Psoas muscle (tissue), 8 donors: Measurements from ENCODE around the gene SCML2. TPM values are rescaled to one million over a fixed set of nuclear protein-coding genes. Genes with fewer than 3 reads are reported as not detected.
"Not testable (repeated sequence)": the region's sequence is repeated elsewhere in the genome, so short reads cannot be mapped to it uniquely, and the experiment has no call there.

Experiments used
- ATAC-seq, 4 donors: fragments of 200-7000 bp; cut with Tn5 transposase; one replicate each; pipeline ENCODE4 v1.9.1; 2020; ENCODE audit warnings: moderate library complexity in 3 of 4, mild to moderate bottlenecking in 2 of 4
- DNase-seq, 2 donors: peaks; one replicate each; pipeline ENCODE4 v3.0.0-alpha.2; 2020
- H3K27ac ChIP-seq: fragments of 200-600 bp; one replicate; pipeline ENCODE4 v1.8.0; 2022
- H3K27me3 ChIP-seq, 3 donors: fragments of 200-600 bp in 1 of 3; one replicate each; pipeline versions ENCODE4 v1.6.1 to v1.8.0; 2013 to 2022; ENCODE audit warnings: low read length in 2 of 3, mild to moderate bottlenecking in 2 of 3, moderate library complexity in 1 of 3; ENCODE audit not compliant: insufficient read depth in 3 of 3
- H3K36me3 ChIP-seq, 2 donors: fragments of 200-600 bp in 1 of 2; one replicate each; pipeline versions ENCODE4 v1.6.1 to v1.8.0; 2013 to 2022; ENCODE audit warnings: low read depth in 1 of 2, mild to moderate bottlenecking in 1 of 2, moderate library complexity in 1 of 2; ENCODE audit not compliant: insufficient read depth in 1 of 2
- H3K4me1 ChIP-seq: fragments of 200-600 bp; one replicate; pipeline ENCODE4 v1.8.0; 2022
- H3K4me3 ChIP-seq: fragments of 200-600 bp; one replicate; pipeline ENCODE4 v1.8.0; 2022; ENCODE audit warnings: mild to moderate bottlenecking
- H3K9me3 ChIP-seq: fragments of 200-600 bp; one replicate; pipeline ENCODE4 v1.8.0; 2022
- CTCF ChIP-seq: fragments of 200-600 bp; IDR thresholded peaks from one replicate; pipeline ENCODE4 v1.8.0; 2022; ENCODE audit warnings: antibody characterized with exemption
- WGBS, 3 donors: extraction: QIAGEN DNeasy Blood & Tissue Kit; methylation state at CpG; one replicate each; pipeline versions ENCODE4 v1.1.6 to v1.1.7; 2013; 5-methylcytosine and 5-hydroxymethylcytosine counted together
- intact Hi-C, 2 donors: fragments of 100-400 bp; cut with DNase I; formaldehyde crosslinking; loops; one replicate each; pipeline versions ENCODE4 v1.11.0 to v1.14.2; 2022
- polyA plus RNA-seq, 3 donors: library from polyadenylated mRNA; stranded (reverse); fragments of 200-250 nt; gene quantifications; one replicate each; pipeline ENCODE4 v1.2.3, GENCODE V29; 2013
- total RNA-seq, 4 donors: library from RNA; stranded (reverse); fragmentation: NEBNext Ultra II Directional in 2 of 4; extraction: Animal tissue kit (Norgen Biotek cat#: 25700) in 2 of 4; gene quantifications; one replicate each; pipeline versions ENCODE4 v1.2.1 to v1.2.4, GENCODE V29; 2021 to 2023
- donor health status: healthy with polysubstance abuse.
- donor health status: DM: no; HTN: no; CAD: no; lungs with moderate emphysema.
- donor health status: Bipolar disorder and iron deficiency.
- donor health status: healthy.
- donor health status: DM: yes; HTN: yes; CAD: no.
- donor health status: DM: no; HTN: no; CAD: no.
- donor health status: DM: no; HTN: no; CAD: no.
- donor health status: DM: yes; HTN: yes; CAD: no.

Gene SCML2
- total and polyA plus RNA-seq, 7 donors, result 1.1 to 3.0 (median 1.6) TPM

DNA sequence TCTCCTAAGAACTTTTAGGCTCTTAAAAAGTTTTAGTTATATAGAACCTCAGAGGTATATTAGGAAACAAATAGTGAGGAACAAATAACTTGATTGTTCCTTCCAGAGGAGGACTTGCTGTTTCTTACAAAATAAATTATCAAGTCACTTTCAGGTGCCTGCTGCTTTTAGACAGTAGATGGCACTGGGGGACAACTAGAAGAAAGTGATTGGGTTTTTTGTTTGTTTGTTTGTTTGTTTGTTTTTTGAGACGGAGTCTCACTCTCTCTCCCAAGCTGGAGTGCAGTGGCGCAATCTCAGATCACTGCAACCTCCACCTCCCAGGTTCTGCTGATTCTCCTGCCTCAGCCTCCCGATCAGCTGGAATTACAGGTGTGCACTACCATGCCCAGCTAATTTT is 35.5 kb upstream of the SCML2 start:
- DNase-seq (no peak), ATAC-seq (no peak)
- no peak overlapping the region for H3K4me3 ChIP-seq
- no peaks in the 10 kb centered on the region for H3K27me3 ChIP-seq
- H3K36me3 ChIP-seq, result no peaks in the 10 kb centered on the region
- intact Hi-C loops, result loop anchor here (5.0 kb wide), 3 partner anchors 497 to 942 kb away; no protein-coding TSS in a partner anchor
- no peak overlapping the region for H3K27ac ChIP-seq
- H3K4me1 ChIP-seq, result no peaks in the 10 kb centered on the region
- TF ChIP-seq CTCF, result no peak
- no peaks in the 10 kb centered on the region for H3K9me3 ChIP-seq
- 65 to 92% (median 66%) methylated on average over 1 to 3 of the region's 3 CpGs for WGBS, 3 donors

DNA sequence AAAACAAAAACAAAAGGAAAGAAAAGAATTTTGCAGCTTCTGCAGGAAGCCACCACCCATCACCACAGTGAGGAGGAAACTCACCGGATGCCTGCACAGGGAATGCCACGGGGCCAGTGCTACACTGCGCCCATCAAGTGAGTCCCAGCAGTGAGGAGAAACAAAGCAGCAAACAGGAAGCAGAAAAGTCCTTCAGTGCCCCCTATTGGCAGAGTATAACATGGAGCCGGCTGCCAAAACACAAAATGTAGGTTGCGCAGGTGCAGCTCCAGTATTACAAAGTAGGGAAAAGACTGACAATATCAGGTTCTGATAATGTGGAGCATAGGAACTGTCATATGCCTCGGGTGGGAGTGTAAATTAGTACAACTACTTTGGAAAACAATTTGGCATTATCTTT is 23.3 kb upstream of the SCML2 start:
- intact Hi-C loops, result no loop called here
- Histone ChIP-seq H3K9me3 (no peaks in the 10 kb centered on the region), H3K36me3 (no peaks in the 10 kb centered on the region), H3K4me3 (no peak overlapping the region), H3K27me3 (no peaks in the 10 kb centered on the region), H3K4me1 (no peaks in the 10 kb centered on the region), H3K27ac (no peak overlapping the region)
- peak; percentile 21 for TF ChIP-seq CTCF
- no peak for ATAC-seq
- DNase-seq, result no peak
- 17 to 32% (median 23%) methylated on average over 6 of the region's 6 CpGs for WGBS, 3 donors

DNA sequence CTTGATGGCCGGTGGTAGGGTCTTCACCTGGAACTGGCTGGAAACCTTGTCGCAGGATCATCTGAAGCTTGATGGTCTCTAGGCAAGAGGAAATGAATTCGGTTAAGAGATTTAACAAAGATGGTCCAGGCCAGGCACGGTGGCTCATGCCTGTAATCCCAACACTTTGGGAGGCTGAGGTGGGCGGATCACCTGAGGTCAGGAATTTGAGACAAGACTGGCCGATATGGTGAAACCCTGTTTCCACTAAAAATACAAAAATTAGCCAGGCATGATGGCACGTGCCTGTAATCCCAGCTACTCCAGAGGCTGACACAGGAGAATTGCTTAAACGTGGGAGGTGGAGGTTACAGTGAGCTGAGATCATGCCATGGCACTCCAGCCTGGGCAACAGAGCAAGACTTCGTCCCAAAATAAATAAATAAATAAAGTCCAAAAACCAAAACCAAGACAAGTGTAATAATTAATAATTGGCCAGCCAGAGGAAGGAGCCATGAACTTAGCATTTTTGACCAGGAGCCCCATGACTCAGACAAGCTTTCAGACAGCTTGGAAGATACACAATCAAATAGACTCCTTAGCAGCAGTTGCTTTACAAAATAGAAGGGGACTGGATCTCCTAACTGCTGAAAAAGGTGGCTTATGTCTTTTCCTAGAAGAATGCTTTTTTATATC is 20.8 kb upstream of the SCML2 start:
- not testable (repeated sequence) for ATAC-seq

DNA sequence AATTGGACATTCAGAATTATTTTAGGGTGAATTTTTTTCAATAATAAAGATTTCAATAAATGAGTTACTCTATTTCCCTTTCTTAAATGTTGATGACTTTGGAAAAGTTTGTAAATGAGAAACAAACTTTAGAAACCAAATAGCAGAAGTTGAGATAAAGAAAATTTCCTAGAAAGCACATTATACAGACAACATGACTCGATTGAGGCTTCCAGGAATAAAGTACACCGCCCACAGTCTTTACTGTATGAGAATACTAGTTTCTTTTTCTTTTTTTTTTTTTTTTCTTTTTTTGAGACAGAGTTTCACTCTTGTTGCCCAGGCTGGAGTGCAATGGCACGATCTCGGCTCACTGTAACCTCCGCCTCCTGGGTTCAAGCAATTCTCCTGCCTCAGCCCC is 14.6 kb upstream of the SCML2 start:
- DNase-seq, H3K27me3 ChIP-seq, H3K4me1 ChIP-seq, intact Hi-C loops, H3K27ac ChIP-seq, H3K4me3 ChIP-seq, H3K9me3 ChIP-seq, H3K36me3 ChIP-seq, ATAC-seq: not testable (repeated sequence)
- WGBS, 3 donors, result 62 to 76% (median 65%) methylated on average over 3 to 5 of the region's 5 CpGs

More for the DNA sequence above, 20.8 kb upstream of the SCML2 start:
- H3K4me1 ChIP-seq, intact Hi-C loops, DNase-seq, H3K4me3 ChIP-seq, H3K27me3 ChIP-seq, H3K36me3 ChIP-seq, H3K27ac ChIP-seq, H3K9me3 ChIP-seq: not testable (repeated sequence)
- 76 to 84% (median 77%) methylated on average over 9 of the region's 9 CpGs for WGBS, 3 donors

DNA sequence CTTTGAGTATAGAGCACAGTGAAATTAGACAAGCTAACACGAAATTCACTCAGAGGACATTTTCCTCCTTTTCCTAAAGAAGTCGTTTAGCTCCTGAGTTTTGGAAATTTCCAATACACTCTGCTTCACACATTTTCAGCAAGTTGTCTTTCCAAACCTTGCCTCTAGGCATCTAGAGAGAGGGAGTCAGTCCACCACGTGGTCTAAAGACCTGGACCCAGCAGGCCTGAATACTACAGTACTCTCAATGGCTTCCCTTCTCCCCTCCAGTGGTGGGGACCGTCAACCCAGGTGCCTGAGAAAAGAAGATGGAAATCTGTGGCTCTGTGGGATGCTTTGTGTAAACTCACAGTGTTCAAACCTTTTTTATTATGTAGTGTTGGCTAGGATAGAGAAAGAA is 13.9 kb upstream of the SCML2 start:
- intact Hi-C loops, result no loop called here
- Histone ChIP-seq H3K36me3 (no peaks in the 10 kb centered on the region), H3K4me3 (no peak overlapping the region)

More for the DNA sequence above, 13.9 kb upstream of the SCML2 start:
- no peaks in the 10 kb centered on the region for H3K4me1 ChIP-seq
- no peak overlapping the region for H3K27ac ChIP-seq
- WGBS, 3 donors, result 42 to 61% (median 55%) methylated on average over 4 of the region's 4 CpGs
- no peaks in the 10 kb centered on the region for H3K9me3 ChIP-seq
- ATAC-seq, result no peak
- peaks cover 0 to 4% (median 0%) of the 10 kb centered on the region in 3 donors for H3K27me3 ChIP-seq
- TF ChIP-seq CTCF, result no peak
- DNase-seq, result no peak
